DND-41 (cell line): ENCODE results near the gene SBNO1.

Source experiments
- ATAC-seq: fragments of 200-7000 bp; cut with Tn5 transposase; 3 replicates; pipeline ENCODE4 v1.9.1; 2021; ENCODE audit warnings: low read depth; ENCODE audit not compliant: insufficient read depth
- DNase-seq: peaks from one replicate; pipeline ENCODE4 v3.0.0-alpha.2; 2020
- H2AFZ ChIP-seq: 2 replicates; pipeline ENCODE4 v1.6.0; 2012; ENCODE audit warnings: low read depth, low read length
- H3K27ac ChIP-seq: 2 replicates; pipeline ENCODE4 v1.5.1; 2012; ENCODE audit warnings: low read length, inconsistent platforms
- H3K27me3 ChIP-seq: fragments of 200-600 bp; sonication (generic); 2 replicates; pipeline ENCODE4 v1.6.0; 2012; ENCODE audit warnings: low read length, mild to moderate bottlenecking, inconsistent platforms; ENCODE audit not compliant: insufficient read depth, poor library complexity
- H3K36me3 ChIP-seq: 2 replicates; pipeline ENCODE4 v1.5.1; 2012; ENCODE audit warnings: low read length, inconsistent platforms; ENCODE audit not compliant: insufficient read depth
- H3K4me1 ChIP-seq: 2 replicates; pipeline ENCODE4 v1.5.1; 2012; ENCODE audit warnings: mild to moderate bottlenecking, low read length; ENCODE audit not compliant: insufficient read depth
- H3K4me2 ChIP-seq: 2 replicates; pipeline ENCODE4 v1.6.0; 2012; ENCODE audit warnings: mild to moderate bottlenecking, moderate library complexity, low read length, inconsistent platforms; ENCODE audit not compliant: insufficient read depth
- H3K4me3 ChIP-seq, 2 experiments: fragments of 200-600 bp in 1 of 2; shearing (Covaris generic) in 1 of 2; 2 replicates each; pipeline ENCODE4 v1.5.1; 2012 to 2016; ENCODE audit warnings: inconsistent platforms in 2 of 2, low read length in 2 of 2, mild to moderate bottlenecking in 2 of 2, low read depth in 1 of 2, moderate library complexity in 1 of 2
- H3K79me2 ChIP-seq: 2 replicates; pipeline ENCODE4 v1.6.0; 2012; ENCODE audit warnings: low read length, inconsistent platforms; ENCODE audit not compliant: insufficient read depth
- H3K9ac ChIP-seq: 2 replicates; pipeline ENCODE4 v1.6.0; 2012; ENCODE audit warnings: low read depth, mild to moderate bottlenecking, inconsistent platforms, low read length, moderate library complexity
- H3K9me3 ChIP-seq: 2 replicates; pipeline ENCODE4 v1.5.1; 2012; ENCODE audit warnings: low read length, moderate library complexity, mild to moderate bottlenecking, inconsistent platforms; ENCODE audit not compliant: insufficient read depth, severe bottlenecking
- H4K20me1 ChIP-seq: 2 replicates; pipeline ENCODE4 v1.6.0; 2012; ENCODE audit warnings: low read length; ENCODE audit not compliant: insufficient read depth
- CTCF ChIP-seq: IDR thresholded peaks from 2 replicates; pipeline ENCODE4 v1.5.1; 2012; ENCODE audit warnings: borderline replicate concordance, low read length, moderate library complexity, mild to moderate bottlenecking; ENCODE audit not compliant: poor library complexity, severe bottlenecking; ENCODE audit errors: extremely low read depth
- EZH2 ChIP-seq: IDR thresholded peaks from 3 replicates; pipeline ENCODE4 v1.6.1; 2012; ENCODE audit warnings: borderline replicate concordance, low read depth, mild to moderate bottlenecking, moderate library complexity, low read length, inconsistent platforms; ENCODE audit not compliant: severe bottlenecking

The SBNO1 gene

DNA sequence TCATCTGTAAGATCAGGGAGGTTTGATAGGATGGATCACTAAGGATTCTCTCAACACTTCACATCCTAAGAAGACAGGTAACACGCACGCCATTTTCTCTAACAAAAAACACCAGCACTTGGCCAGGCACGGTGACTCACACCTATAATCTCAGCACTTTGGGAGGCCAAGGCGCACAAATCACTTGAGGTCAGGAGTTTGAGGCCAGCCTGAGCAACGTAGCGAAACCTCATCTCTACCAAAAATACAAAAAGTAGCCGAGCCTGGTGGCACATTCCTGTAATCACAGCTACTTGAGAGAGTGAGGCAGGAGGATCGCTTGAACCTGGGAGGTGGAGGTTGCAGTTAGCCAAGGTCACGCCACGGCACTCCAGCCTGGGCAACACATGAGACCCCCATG lies 82.5 kb downstream of the SBNO1 start:
- no peak for DNase-seq
- Histone ChIP-seq H3K4me3 (no peak overlapping the region), H2AFZ (no peak overlapping the region), H3K36me3 (no peaks in the 10 kb centered on the region), H3K4me1 (no peaks in the 10 kb centered on the region), H4K20me1 (no peaks in the 10 kb centered on the region), H3K9ac (no peak overlapping the region), H3K79me2 (no peaks in the 10 kb centered on the region), H3K4me2 (no peak overlapping the region), H3K27me3 (no peaks in the 10 kb centered on the region), H3K9me3 (no peaks in the 10 kb centered on the region), H3K27ac (no peak overlapping the region)
- no peak for ATAC-seq
- no peak for TF ChIP-seq CTCF
- TF ChIP-seq EZH2: no peak

GRCh38 chr12:123280971-123281370 lies 83.7 kb downstream of the SBNO1 start:
- ATAC-seq: no peak
- H3K4me3 ChIP-seq: no peak overlapping the region

GRCh38 chr12:123278101-123278627 lies 86.5 kb downstream of the SBNO1 start:
- no peaks in the 10 kb centered on the region for H3K9me3 ChIP-seq
- ATAC-seq (no peak), DNase-seq (no peak)
- no peaks in the 10 kb centered on the region for H3K27me3 ChIP-seq
- H2AFZ ChIP-seq: peak overlapping the region; percentile 53; the same call in 1 of the 2 replicates
- no peaks in the 10 kb centered on the region for H4K20me1 ChIP-seq
- H3K79me2 ChIP-seq: no peaks in the 10 kb centered on the region
- no peak overlapping the region for H3K4me3 ChIP-seq
- no peak overlapping the region for H3K9ac ChIP-seq
- H3K27ac ChIP-seq: no peak overlapping the region
- no peaks in the 10 kb centered on the region for H3K36me3 ChIP-seq
- no peaks in the 10 kb centered on the region for H3K4me1 ChIP-seq
- H3K4me2 ChIP-seq: no peak overlapping the region
- TF ChIP-seq CTCF (no peak), EZH2 (no peak)

More at GRCh38 chr12:123280971-123281370, 83.7 kb downstream of the SBNO1 start:
- no peak for DNase-seq
- Histone ChIP-seq H3K9ac (no peak overlapping the region), H3K4me1 (no peaks in the 10 kb centered on the region), H3K4me2 (no peak overlapping the region), H3K9me3 (no peaks in the 10 kb centered on the region), H3K36me3 (no peaks in the 10 kb centered on the region), H2AFZ (no peak overlapping the region), H4K20me1 (no peaks in the 10 kb centered on the region), H3K27ac (no peak overlapping the region), H3K79me2 (no peaks in the 10 kb centered on the region), H3K27me3 (no peaks in the 10 kb centered on the region)
- TF ChIP-seq CTCF (no peak), EZH2 (no peak)
